Activated CD8-positive, alpha-beta memory T cell treated with anti-CD3 and anti-CD28 coated beads for 24 hours (primary cell): ENCODE measurements around the gene ATP1A4.

Experiments
- DNase-seq: peaks from one replicate; pipeline ENCODE4 v3.0.0-alpha.2; 2020

ATP1A4 gene

DNA sequence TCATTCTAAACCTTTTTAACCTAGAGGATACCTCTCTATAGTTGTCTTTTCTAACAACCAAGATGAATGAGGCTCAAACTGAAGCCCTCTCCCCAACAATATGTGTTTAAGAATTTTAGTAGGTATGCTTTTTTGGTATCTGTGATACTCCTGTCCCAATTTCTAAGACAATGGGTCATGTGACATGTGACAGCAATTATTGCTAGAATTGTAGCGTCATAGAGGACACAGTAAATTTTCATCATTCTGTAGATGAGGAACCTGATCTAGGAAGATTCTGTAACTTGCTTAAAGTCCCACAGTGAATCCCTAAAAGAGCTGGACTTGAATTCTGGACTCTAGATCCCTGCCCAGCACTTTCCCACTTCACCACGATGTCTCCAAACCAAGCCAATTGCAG, 27.3 kb downstream of the ATP1A4 start:
- DNase-seq = no peak

DNA sequence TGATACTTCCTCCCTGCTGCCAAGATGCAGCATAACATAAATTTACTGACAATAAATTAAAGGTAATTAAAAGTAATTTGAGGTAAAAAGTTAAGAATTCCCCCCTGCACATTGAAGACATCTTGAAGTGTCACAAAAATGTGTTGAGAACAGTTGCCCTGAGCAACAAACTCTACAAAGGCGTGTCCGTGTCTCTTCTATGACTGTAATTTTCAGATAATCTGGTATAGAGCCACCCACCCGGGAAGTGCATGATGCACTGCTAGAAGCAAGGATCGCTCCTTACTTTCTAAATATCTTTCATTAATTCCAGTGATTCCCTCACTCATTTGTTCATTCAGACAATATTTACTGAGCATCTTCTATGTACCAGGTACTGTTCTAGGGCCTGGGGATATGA, 27.9 kb downstream of the ATP1A4 start:
- DNase-seq = no peak

DNA sequence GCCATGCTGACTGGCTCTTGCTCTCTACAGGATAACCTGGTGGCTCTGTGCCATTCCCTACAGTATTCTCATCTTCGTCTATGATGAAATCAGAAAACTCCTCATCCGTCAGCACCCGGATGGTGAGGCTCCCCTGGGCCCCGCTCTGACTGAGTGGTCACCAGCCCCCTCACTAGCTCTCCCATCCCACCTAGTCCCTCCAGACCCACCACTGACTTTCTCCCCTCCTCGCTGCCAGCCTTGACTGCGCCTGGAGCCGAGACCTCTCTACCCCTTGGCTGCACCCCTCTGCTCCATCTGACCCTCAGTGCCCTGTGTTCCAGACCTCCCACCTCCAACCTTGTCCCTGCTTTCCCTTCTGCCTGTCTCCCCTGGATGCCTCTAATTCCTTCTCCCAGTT, 34.8 kb downstream of the ATP1A4 start:
- no peak for DNase-seq

DNA sequence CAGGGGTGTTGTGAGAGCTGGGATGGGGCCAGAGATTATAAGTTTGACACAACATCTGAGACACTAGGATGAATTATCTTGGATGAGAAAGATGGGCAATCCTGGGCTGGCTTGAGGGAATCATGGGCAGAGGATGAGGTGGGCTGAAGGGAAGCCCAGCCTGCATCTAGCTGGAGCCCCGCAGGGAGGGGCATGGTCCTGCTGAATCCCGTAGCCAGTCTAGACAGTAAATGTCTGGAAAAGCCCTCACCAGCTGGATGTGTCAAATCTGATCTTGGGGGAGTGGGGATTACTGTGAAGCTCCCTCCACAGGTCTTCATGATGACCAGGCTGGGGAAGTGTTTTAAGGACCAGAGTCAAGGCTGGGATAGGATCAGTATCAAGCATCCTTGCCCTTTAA, 35.3 kb downstream of the ATP1A4 start:
- DNase-seq = no peak

DNA sequence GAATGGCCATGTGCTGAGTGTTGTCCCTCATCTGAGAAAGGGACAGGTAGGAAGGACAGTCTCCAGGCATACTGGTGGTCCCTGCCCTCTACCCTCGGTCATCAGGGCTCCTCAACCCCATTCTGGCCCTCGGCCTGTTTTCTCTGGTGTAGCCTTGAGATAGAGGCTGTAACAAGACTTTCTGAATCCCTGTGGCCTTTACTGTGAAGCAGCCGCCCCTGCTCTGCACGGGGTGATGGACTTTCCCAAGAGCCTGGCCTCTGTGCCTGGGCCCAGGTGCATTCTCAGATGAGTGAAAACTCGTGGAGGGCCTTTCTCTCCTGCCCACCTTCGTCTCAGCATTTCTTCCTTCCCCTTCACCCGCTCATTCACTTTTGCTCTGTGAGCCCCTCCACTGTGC, 36.0 kb downstream of the ATP1A4 start:
- no peak for DNase-seq

DNA sequence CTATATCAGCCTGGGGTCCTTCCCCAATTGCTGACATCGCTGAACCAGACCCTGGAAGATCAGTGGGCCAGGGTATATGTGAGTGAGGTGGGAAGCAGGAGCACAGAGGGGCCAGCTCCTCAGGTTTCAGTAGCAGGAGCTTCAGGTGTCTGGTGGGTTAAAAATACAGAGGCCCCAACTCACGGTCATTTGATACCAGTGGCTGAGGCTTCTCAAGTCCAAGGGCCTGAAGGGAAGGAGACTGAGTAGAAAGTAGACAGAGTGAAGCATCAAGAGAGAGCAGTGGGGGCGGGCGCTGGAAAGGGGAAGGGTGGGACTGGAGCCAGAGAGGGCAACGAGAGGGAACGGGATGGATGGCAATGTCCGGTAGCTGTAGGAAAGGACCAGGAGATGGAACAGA, 36.9 kb downstream of the ATP1A4 start:
- no peak for DNase-seq

DNA sequence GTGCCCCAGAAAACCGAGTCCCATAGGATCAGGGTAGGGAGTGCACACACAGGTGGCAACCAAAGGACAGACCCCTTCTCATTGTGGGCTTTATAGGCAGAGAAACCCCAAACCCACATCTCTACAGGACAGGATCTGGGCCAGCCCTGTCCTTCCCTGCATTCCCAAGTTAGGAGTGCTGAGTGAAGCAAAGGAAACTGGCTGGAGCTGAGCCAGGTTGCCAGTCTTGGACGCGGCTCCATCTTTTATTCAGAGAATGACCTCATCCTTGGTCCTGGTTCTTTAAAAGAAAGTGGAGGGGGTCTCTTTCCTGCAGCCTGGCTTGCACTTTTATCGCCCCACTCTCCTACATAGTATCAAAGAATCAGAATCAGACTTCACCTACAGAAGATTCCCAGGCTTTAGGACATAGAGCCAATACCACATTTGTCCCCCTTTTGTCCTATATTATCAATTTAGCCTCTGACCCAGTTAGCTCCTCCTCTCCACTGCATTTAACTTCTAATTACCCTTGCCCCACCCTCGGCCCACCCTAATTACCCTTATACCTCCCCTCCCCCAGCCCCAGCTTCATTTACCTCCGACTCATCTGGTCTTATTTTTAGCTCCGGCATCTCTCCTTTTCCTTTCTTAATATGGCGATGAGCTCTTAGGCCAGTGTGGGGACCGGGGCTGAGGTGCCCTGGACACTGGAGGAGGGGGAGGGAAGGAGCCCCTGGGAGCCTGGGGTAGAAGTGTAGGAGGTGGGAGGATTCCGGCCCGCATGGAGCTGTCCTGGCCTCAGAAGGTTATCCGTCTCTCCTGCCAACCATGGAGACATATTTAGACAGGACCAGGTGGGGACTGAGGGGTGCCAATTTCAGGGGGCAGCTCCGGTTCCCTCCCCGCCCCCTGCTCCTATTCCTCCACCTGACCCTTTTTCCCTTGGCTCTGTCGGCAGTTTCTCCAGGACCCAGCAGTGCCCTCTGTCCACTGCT, 38.5 kb downstream of the ATP1A4 start, which contains the start of gene CASQ1:
TSS of gene CASQ1 (plus strand) at position 927 of the 977 bp plus-strand sequence. CDS start 177 bp downstream, outside the sequence.
- DNase-seq = no peak

DNA sequence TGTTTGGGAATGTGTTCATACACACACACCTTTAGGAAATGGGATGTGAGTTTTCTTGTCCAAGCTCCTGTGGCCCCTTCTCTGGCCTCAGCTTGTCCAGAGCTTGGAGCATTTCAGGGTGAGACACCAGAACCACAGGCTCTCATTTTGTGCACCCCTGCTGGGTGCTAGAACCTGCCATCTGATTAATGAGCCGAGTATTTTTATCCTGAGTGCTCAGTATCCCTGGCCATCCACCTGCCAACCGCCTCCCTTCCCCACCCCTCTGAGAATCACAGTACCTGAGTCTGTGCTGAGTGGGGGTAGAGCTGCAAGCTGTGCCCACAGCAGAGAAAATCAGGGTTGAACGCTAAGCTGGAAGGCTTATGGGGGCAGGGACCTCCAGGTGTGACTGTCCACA, 40.4 kb downstream of the ATP1A4 start:
- no peak for DNase-seq

DNA sequence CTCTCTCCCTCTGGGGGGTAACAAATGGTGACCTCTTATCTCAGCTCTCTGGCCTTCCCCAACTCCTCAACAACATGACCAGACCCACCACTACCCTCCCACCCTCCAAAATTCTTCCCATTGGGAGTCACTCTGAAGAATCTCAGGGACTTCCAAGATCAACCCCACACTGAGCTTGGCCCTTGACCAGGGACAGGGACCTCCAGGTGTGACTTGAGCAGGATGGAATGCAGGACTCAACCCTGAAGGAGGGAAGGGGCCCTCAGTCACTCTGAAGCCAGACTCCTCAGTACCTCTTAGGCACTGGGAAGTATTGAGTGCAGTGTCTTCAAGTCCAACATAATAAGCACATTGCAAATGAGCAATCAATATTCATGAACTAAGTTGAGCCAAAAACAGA, 40.8 kb downstream of the ATP1A4 start:
- DNase-seq = no peak

DNA sequence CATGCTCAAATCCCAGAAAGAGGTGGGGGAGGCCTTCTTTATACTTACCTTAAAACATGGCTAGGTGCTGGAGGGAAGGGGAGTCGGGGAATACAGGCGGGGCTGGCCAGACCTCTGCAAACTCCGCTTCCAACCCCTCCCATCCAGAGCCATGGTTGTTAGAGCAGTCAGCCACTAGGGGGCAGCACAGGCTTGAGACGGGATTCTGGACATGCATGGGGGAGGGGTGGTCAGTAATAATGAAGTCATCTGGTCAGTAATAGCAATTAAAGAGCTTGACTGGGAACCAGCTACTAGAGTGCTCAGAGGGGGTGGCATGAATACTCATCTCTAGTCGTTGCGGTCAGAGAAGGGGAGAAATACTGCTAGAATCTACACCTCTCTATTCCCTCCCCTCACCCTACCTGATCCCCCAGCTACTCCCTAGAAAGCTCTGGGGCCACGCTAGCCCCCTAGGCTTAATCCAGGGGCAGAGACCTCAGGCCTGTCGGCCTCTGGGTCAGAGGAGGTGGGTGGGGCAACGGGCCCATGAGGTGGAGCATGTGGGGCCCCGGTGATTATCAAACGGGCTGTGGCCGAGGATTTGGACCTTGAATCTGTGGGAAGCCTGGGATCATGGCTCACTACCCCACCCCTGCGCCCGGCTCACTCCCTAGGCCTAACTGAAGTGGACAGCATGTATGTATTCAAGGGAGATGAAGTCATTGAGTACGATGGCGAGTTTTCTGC, 41.9 kb downstream of the ATP1A4 start:
- DNase-seq = peak; percentile 95

DNA sequence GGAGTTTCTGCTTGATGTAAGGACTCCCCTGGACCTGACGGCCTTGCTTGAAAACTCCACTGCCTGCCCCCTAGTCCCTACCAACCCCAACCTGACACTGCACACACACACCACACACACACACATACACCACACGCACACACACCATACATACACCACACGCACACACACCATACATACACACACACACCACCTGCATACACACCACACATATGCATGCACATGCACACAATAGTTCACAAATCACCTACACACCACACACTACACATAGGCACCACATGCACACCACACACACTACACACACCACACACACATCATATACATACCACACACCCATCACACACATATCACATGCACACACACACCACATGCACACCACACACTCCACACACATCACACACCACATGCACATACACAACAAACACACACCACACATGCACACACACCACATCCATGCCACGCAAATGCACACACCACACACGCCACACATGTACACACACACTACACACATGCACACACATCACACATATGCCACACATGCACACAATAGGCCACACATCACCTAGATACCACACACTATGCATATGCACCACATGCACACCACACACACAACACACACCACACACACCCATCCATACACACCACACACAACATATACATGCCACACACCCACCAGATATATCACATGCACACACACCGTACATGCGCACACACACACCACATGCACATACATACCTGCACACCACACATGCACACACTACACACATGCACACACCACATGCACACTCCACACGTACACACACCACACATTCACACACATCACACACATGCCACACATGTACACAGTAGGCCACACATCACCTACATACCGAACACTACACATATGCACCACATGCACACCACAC, 42.7 kb downstream of the ATP1A4 start:
- DNase-seq = no peak

DNA sequence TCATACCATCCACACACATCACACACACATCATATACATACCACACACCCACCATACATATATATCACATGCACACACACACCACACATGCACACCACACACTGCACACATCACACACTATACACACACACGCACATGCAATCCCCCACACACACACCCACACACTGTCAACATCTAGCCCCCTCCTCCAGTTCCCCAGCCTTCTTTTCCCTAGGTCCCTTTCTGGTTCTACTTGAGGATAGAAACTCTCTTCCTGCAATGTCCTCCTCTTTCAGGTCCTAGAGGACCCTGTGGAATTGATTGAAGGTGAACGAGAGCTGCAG, 43.3 kb downstream of the ATP1A4 start:
- no peak for DNase-seq

DNA sequence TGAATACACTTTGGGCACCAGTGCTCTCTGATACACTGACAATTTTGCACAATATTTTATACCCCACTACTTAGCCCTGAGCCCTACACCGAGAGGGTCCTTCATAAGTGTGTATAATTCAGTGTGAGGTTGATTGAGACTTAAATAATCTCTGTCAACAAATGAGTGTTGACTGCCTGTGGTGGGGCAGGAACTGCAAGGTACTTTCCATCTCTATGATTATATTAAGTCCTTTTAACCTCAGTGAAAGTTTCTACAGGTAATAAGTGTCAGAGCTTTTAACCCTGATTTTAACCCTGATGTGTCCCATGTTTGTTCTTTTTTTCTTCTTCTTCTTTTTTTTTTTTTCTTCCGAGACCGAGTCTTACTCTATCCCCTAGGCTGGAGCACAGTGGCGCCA, 44.7 kb downstream of the ATP1A4 start:
- DNase-seq = no peak

DNA sequence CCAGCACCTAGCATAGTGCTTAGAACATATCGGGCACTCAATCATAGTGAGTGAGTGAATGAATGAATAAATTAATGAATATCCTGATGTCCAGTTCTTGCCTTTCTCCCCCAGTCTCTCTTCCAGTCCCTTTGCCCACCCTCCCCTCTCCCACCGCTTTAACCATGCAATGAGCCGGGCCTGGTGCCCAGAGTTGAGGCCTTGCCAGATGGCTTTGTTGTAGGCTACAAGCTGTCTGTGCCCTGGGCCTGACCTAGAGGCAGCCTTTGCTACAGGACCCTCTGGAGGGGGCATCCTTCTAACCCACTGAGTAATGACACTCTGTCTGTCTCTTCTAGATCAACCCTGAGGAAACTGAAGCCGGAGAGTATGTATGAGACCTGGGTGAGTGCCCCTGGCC, 45.8 kb downstream of the ATP1A4 start:
- DNase-seq = no peak

DNA sequence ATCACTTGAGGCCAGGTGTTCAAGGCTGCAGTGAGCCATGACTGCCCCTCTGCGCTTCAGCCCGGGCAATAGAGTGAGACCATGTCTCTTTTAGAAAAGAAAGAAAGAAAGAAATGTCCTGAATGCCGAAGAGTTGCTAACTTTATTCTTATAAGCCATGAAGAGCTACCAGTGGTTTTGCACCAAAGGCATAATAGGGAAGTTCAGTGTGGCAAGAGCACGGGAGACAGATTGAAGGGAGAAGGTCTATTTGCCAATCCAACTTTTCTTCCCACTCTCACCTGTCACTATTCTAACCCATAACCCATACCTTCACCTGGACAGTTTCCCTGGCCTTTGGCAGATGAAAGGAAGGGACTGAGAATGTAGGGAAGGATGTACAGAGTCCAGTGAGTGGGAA, 49.4 kb downstream of the ATP1A4 start:
- DNase-seq = no peak

DNA sequence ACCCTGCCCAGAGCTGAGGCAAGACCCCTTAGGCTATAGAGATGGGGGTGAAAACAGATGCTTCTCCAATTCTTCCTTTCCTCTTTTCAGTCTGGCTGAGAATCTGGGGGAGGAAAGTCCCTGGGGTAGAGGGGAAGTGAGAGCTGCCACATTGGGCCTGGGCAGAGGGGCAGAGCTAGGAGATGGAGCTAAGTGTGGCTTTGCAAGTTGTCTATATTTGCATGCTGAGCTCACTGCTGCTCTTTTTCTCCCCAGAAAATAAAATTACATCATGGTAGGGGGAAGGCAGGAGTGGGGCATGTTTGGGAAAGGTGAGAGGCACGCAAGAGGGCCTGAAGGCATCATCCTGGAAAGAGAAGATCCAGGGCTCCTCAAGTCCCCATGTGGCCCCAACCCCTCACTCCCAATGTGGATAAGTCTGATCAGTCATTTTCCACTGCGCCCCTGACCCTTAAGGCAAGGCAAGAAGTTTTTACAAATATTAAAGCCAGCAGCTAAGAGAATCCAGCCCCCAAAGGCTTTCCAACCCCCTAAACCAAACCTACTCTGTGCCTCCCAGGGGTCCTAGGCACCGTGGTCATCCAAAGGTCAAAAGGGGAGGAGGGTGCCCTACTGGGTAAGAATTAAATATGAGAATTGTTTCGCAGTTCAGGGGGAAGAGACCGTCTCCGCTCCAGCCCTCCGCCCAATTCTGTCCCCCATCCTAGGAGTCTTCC, 53.3 kb downstream of the ATP1A4 start:
- no peak for DNase-seq

DNA sequence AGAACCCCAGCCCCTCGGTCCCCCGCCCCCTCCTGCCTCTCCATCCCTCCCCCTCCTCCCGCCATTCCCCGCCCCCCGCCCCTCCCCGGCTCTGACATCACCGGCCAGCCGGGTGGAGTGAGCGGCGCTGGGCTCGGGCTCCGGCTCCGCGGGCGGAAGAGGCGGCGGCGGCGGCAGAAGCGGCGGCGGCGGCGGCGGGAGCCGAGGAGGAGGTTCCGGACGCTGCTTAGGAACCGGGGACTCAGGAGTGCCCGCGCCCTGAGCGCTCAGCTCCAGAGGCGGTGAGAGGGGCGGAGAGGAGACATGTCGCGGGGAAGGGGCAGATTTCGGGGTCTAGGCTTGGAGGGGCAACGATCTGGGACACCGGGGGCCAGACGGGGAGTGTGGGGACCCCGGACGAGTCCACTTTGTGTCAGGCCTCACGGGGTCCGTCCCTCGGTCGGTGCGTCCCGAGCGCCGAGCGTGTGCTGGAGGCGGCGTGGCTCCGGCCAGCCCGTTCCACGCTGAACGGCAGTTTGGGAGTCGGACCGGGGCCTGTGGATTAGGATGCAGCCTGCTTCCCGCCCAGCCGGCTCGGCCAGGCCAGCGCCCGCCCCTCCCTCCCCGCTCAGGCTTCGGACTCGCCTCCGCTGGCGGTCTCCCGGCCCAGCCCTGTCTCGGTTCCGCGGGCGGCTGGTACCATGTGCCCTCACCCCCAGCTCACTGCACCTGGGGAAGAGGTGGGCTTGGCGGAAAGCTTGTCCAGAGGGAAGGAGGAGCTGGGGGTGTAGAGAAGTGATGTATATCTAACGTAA, 54.0 kb downstream of the ATP1A4 start, which contains the start of gene PEA15:
TSS of gene PEA15 (plus strand) at position 143 of the 794 bp plus-strand sequence. CDS start 6,161 bp downstream, outside the sequence.
- peak; percentile 87 for DNase-seq

DNA sequence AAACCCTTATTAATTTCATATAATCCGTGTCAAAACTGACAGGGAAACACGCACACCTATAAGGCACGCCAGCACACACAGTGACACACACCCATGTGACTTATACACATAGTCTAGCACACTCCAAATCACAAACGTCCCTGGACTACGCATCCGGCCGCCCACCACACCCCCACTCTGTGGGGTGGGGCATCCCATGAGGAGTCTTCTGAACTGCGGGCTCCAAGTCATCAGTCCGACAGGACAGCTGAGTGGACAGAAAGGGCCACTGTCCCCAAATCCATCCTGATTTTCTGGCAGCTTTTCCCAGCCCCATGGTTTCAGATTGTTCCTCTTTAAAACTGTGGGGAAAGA, 54.6 kb downstream of the ATP1A4 start:
- no peak for DNase-seq

DNA sequence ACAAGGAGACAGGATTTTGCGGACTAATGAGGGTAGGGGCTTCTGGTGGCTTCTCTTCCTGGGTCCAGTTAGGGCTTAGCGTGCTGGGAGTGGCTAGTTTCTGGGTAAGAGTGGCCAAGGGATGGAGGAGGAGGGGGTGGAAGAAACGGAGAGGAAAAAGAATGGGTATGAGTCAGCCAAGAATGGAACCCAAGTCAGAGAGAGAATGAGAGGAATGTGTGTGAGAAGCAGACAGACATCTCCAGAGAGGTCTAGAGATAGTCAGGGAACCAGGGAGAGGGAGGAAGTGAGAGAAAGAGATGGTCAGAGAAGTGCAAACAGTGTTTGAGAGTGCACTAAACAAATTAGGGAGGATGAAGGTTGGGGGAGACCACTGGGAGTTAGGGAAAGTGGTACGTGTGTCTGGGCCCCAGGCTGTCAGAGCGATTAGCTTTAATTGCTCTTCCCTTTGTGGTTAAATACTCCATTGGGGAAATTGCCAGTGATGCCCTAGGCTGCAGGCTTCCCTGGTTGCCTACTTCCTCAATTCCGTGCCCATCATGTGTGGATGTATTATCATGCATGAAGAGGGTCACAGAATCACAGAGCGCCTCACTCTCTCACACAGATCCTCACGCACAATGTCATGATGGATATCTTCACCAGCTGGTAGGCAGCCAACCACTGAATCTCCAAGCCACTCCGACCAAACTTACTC, 55.2 kb downstream of the ATP1A4 start:
- DNase-seq = no peak

DNA sequence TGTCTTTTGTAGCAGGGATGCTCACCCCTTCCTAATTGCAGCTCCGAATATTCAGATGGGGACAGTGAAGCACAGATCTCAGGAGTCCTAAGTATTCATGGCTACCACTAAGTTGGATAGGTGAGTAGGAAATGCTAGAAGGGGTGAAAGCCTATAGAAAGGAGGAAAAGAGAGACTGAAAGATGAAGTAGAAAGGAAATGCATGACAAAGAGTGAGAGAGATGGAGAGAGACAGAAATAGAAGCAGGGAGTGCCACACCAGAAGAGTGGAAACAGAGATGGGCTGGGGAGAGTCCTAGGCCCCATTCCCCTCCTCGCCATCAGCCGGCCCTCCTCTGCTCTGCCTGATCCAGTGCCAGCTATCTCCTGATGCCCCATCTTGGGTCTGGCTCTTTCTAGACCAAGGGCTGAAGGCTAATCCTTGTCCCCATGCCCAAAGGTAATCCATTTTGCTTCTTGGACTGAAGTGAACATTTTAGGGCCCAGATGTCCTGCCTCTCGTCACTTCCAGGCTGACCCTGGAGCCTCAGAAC, 55.8 kb downstream of the ATP1A4 start:
- DNase-seq = no peak
